Stromal cell of bone marrow (primary cell): ENCODE results near the gene SAMHD1.

Experiments used
- DNase-seq: peaks from one replicate; pipeline ENCODE4 v3.0.0-alpha.2; 2012; ENCODE audit warnings: low read depth

The SAMHD1 gene

GRCh38 chr20:36872852-36873251 is 78.7 kb downstream of the SAMHD1 start:
- DNase-seq: no peak

- no peak for DNase-seq
These were observed 79.6 kb downstream of the SAMHD1 start for GRCh38 chr20:36871640-36872570.

- peak; percentile 70 for DNase-seq
These were observed 84.6 kb downstream of the SAMHD1 start for GRCh38 chr20:36866681-36867495.

- no peak for DNase-seq
These were observed 85.3 kb downstream of the SAMHD1 start for GRCh38 chr20:36866164-36866563.

- no peak for DNase-seq
These were observed 85.7 kb downstream of the SAMHD1 start for GRCh38 chr20:36865861-36866149.

- DNase-seq: no peak
These were observed 86.2 kb downstream of the SAMHD1 start for GRCh38 chr20:36865076-36865860.

GRCh38 chr20:36862857-36863668 is 88.4 kb downstream of the SAMHD1 start:
- no peak for DNase-seq

- DNase-seq: peak; percentile 83
These were observed 89.4 kb downstream of the SAMHD1 start for GRCh38 chr20:36861875-36862801.

GRCh38 chr20:36861625-36861874 is 90.0 kb downstream of the SAMHD1 start:
- no peak for DNase-seq

- no peak for DNase-seq
These were observed 90.5 kb downstream of the SAMHD1 start for GRCh38 chr20:36860811-36861624.

- no peak for DNase-seq
These were observed 91.2 kb downstream of the SAMHD1 start for GRCh38 chr20:36860339-36860738.

GRCh38 chr20:36859700-36860330 is 91.7 kb downstream of the SAMHD1 start:
- no peak for DNase-seq

GRCh38 chr20:36859282-36859555 is 92.3 kb downstream of the SAMHD1 start:
- DNase-seq: no peak

- no peak for DNase-seq
These were observed 94.5 kb downstream of the SAMHD1 start for GRCh38 chr20:36856691-36857635.

GRCh38 chr20:36856195-36856594 is 95.3 kb downstream of the SAMHD1 start:
- DNase-seq: no peak

GRCh38 chr20:36855241-36855657 is 96.3 kb downstream of the SAMHD1 start:
- DNase-seq: no peak

GRCh38 chr20:36854348-36855240 is 96.9 kb downstream of the SAMHD1 start:
- no peak for DNase-seq
